HUES64 (cell line): ENCODE results near the gene EXOSC2.

Experiments
- H3K27ac ChIP-seq: 2 replicates; pipeline ENCODE4 v1.7.0; 2013; ENCODE audit warnings: low read depth, low read length, inconsistent platforms
- H3K27me3 ChIP-seq: 2 replicates; pipeline ENCODE4 v1.6.1; 2013; ENCODE audit warnings: mild to moderate bottlenecking, low read length; ENCODE audit not compliant: insufficient read depth
- H3K36me3 ChIP-seq: 2 replicates; pipeline ENCODE4 v1.6.1; 2013; ENCODE audit warnings: mild to moderate bottlenecking, low read length; ENCODE audit not compliant: insufficient read depth
- H3K4me1 ChIP-seq: 2 replicates; pipeline ENCODE4 v1.6.1; 2013; ENCODE audit warnings: mild to moderate bottlenecking, low read length, moderate library complexity; ENCODE audit not compliant: insufficient read depth
- H3K4me3 ChIP-seq: 2 replicates; pipeline ENCODE4 v1.5.1; 2013; ENCODE audit warnings: mild to moderate bottlenecking, low read length, moderate library complexity
- H3K9ac ChIP-seq: 2 replicates; pipeline ENCODE4 v1.6.1; 2013; ENCODE audit warnings: mild to moderate bottlenecking, low read depth, low read length
- H3K9me3 ChIP-seq: 2 replicates; pipeline ENCODE4 v1.6.1; 2013; ENCODE audit warnings: low read depth, low read length; ENCODE audit not compliant: insufficient read depth
- WGBS: fragments of 150-250, 120-280 bp; methylation state at CpG from one replicate; pipeline ENCODE4 v1.1.7; 2013; ENCODE audit warnings: missing lambda C conversion rate; 5-methylcytosine and 5-hydroxymethylcytosine counted together

The EXOSC2 gene

DNA sequence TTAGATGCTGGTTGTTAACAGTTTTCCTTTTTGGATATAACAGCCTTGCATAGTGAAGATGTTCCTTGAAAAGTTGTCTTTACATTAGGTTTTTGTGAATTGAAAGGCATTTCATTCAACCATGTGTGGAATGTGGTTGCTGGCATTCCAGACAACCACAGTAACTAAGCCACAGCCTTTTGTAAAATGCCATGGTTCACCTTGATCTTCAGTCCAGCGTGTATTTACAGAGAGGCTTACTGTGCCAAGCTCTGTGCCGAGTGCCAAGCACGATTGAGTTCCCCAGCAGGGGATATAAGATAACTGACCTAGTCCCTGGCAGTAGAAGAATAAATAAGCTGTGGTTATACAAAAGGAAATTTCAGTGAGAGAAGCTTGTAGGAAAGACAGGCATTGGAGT, 4.9 kb downstream of the EXOSC2 start:
- no peak overlapping the region for H3K4me3 ChIP-seq
- peak overlapping the region; percentile 24; the same call in 1 of the 2 replicates for H3K27ac ChIP-seq
- H3K9me3 ChIP-seq: no peaks in the 10 kb centered on the region
- no peak overlapping the region for H3K9ac ChIP-seq
- peaks cover 5% of the 10 kb centered on the region; the same call in 1 of the 2 replicates for H3K4me1 ChIP-seq
- peaks cover 82% of the 10 kb centered on the region for H3K36me3 ChIP-seq
- 92% methylated on average over 3 of the region's 3 CpGs for WGBS
- no peaks in the 10 kb centered on the region for H3K27me3 ChIP-seq

DNA sequence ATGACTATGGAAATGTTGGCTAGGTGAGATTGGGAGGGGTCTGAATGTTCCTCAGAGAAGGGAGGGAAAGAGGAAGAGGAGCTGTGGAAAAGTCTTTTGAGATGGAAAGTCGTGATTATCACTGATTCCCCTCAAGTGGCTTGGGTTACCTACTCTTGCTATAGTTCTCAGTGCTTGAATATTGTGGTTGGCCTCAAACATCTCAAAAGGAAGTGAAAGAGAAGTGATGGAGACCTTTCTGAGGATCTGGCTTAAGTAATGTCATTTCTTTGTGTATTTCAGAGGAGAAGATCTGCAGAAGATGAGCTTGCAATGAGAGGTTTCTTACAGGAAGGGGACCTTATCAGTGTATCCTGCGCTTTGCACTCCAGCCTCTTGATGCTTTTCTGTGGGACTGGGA, 5.5 kb downstream of the EXOSC2 start:
- 92% methylated on average over 2 of the region's 2 CpGs for WGBS
- no peak overlapping the region for H3K27ac ChIP-seq

DNA sequence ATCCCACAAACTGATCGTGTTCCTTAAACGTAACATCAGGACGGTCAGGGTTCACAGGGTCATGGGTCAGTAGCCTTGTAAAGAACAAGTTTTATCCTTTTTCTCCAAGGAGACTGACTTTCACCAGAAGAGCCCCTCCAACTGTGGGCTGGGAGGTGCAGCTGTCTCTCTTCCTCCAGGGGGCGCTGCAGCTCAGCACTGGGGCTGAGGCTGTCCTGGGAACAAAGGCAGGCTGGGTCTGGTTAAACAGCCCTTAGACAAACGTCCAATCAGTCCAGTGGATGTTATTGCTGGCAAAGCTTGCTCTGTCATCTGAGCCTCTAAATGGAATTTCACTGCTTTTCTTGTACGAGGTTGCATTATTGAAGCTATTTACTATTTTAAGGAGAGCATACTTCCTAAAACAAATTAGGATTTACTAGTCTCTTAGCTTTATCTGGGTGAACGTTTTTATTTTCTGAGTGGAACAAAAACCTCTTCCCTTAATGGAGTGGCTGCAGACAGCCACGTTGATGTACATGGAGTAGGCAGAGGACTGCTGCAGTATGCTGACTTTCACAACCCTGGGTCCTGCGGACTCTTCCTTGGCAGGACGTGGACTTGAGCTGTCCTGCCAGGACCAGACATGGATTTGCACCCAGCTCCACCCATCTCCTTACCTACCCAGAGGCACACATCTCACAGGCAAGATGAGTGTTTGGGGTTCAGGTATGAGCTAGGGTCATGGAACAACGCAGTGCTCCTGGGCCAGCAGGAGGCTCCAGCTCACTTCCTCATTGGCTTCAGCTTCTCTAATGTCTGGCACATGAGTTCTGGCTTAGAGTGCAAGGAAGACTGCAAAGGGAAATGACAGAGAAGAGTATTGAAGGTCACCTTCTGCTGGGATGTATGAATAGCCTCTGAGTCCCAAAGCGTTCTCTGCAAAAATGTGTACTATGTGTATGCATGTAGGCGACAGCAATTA, 7.8 kb downstream of the EXOSC2 start:
- Histone ChIP-seq H3K9ac (no peak overlapping the region), H3K4me1 (no peaks in the 10 kb centered on the region), H3K9me3 (no peaks in the 10 kb centered on the region), H3K36me3 (peaks cover 87% of the 10 kb centered on the region), H3K4me3 (no peak overlapping the region), H3K27ac (no peak overlapping the region; the same call in 1 of the 2 replicates), H3K27me3 (no peaks in the 10 kb centered on the region)
- 76% methylated on average over 13 of the region's 13 CpGs for WGBS

More for the DNA sequence above, 5.5 kb downstream of the EXOSC2 start:
- Histone ChIP-seq H3K27me3 (no peaks in the 10 kb centered on the region), H3K9me3 (no peaks in the 10 kb centered on the region), H3K4me1 (peaks cover 5% of the 10 kb centered on the region; the same call in 1 of the 2 replicates), H3K4me3 (no peak overlapping the region), H3K9ac (no peak overlapping the region), H3K36me3 (peaks cover 87% of the 10 kb centered on the region)

DNA sequence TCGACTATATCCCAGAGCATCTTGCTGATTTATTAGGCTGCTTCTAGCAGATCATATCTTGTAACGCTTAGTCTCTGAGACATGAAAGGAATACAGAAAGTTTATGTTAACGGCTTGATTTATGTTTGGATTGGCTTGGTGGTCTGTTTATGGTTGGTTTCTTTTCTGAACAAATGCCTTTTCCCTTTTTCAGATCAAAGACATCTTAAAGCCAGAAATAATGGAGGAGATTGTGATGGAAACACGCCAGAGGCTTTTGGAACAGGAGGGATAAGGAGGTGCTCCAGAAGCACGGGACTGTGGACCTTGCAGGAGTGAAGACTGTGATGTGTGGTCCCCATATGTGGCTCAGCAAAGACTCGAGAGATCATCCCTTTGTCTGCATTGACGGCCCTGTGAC, 9.9 kb downstream of the EXOSC2 start:
- Histone ChIP-seq H3K4me3 (no peak overlapping the region), H3K36me3 (peaks cover 67% of the 10 kb centered on the region), H3K4me1 (no peaks in the 10 kb centered on the region), H3K9me3 (no peaks in the 10 kb centered on the region), H3K27me3 (no peaks in the 10 kb centered on the region), H3K9ac (no peak overlapping the region), H3K27ac (no peak overlapping the region)
- 94% methylated on average over 7 of the region's 7 CpGs for WGBS

DNA sequence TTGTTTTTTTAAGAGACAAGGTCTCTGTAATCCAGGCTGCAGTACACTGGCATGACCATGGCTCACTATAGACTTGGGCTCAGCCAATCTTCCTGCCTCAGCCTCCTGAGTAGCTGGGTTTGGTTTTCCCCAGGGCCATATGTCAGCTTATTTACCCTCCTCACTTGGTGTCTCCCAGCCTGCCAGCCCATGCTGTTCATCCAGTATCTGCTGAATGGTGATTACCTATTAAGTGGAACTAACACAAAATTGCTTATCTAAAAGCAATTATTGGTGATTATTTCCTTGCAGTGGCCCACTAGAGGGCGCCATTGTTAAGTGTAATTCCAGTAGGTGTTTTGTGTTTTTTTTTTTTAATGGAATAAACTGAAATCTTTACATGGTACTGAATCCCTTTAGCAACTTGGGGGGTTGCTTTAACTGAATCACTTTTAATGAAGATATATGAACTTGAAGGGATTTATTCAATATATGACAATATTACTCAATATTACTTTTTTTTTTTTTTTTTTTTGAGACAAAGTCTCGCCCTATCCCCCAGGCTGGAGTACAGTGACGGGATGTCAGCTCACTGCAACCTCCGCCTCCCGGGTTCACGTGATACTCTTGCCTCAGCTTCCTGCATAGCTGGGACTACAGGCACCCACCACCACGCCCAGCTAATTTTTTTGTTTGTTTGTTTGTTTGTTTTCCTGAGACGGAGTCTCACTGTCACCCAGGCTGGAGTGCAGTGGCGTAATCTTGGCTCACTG, 13.8 kb downstream of the EXOSC2 start:
- Histone ChIP-seq H3K36me3 (peaks cover 31% of the 10 kb centered on the region), H3K9me3 (no peaks in the 10 kb centered on the region)

DNA sequence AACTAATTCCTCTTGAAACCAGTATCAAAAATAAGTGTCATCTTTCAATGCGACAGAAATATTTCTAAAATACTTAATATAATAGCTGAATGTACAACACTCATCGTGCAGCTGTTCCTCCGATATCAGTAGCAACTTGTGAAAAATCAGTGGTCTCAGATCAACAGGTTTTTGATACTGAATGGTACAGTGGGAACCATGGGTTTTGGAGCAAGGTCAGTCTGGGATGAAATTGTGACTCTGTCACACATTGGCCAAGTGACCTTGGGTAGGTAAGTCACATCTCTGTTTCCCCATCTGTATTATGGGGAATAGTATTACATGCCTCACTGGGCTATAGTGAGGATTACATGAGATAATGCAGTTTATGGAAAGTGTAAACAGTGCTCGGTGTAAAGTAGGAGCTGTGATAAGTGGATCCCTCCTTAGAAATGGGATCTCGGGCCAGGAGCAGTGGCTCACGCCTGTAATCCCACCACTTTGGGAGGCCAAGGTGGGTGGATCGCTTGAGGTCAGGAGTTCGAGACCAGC, 17.3 kb downstream of the EXOSC2 start:
- no peaks in the 10 kb centered on the region for H3K27me3 ChIP-seq
- no peak overlapping the region for H3K27ac ChIP-seq
- no peaks in the 10 kb centered on the region for H3K9me3 ChIP-seq
- 92% methylated on average over 7 of the region's 8 CpGs for WGBS
- H3K36me3 ChIP-seq: peaks cover 4% of the 10 kb centered on the region; the same call in 1 of the 2 replicates
- H3K9ac ChIP-seq: no peak overlapping the region
- peaks cover 22% of the 10 kb centered on the region for H3K4me1 ChIP-seq
- H3K4me3 ChIP-seq: no peak overlapping the region

More for the DNA sequence above, 13.8 kb downstream of the EXOSC2 start:
- H3K27ac ChIP-seq: no peak overlapping the region
- 70% methylated on average over 9 of the region's 9 CpGs for WGBS
- no peak overlapping the region for H3K9ac ChIP-seq
- H3K4me3 ChIP-seq: no peak overlapping the region
- no peaks in the 10 kb centered on the region for H3K27me3 ChIP-seq
- no peaks in the 10 kb centered on the region for H3K4me1 ChIP-seq

DNA sequence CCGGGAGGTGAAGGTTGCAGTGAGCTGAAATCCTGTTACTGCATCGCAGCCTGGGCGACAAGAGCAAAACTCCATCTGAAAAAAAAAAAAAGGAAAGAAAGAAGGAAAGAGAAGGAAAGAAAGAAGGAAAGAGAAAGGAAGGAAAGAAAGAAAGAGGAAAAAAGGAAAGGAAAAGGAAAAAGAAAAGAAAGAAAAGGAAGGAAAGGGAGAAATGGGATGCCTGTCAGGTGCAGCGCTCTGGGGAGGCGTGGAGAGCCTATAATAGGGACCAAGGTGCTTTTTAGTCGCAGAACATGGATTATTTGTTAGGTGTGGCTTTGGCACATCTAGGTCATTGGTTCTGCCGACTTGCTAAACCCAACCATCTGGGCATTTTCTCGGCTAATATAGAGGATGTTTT, 17.9 kb downstream of the EXOSC2 start:
- WGBS: 95% methylated on average over 8 of the region's 8 CpGs
- H3K9me3 ChIP-seq: no peaks in the 10 kb centered on the region
- H3K36me3 ChIP-seq: no peaks in the 10 kb centered on the region
- no peaks in the 10 kb centered on the region for H3K27me3 ChIP-seq
- no peak overlapping the region for H3K27ac ChIP-seq
- peaks cover 22% of the 10 kb centered on the region for H3K4me1 ChIP-seq
- H3K9ac ChIP-seq: no peak overlapping the region
- no peak overlapping the region for H3K4me3 ChIP-seq

DNA sequence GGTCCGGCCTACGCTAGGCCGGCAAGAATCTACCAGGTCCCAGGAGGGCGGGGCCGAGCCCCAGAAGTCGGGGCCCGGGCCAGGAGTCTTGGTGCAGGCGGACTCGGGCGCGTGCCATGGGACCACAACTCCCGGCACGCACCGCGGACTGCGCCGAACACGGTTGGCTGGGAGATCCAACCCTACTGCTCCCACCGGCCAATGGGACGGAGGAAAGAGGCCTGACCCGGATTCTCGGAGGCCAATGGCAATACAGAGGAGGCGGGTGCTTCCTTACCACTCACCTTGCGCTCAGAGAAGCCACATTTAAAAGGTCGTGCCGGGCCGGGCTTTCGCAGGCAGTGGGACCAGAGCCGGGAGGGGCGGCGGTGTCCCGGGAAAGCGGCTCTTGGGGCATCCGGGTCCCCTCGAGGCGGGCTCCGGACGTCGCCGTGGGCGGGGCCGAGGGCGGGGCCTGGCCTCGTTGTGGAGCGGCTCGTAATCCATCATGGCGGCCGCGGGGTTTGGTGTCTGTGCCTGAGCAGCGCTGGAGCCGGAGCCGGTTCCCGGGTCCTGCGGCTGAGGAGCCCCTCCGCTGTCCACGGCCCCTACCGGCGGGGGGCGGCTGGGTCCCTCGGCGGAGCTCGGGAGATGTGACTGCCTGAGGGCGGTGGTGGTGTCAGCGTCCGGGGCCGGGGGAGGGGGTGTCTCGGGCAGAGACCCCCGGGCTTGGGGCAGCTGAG, 19.1 kb downstream of the EXOSC2 start:
- Histone ChIP-seq H3K9ac (peak overlapping the region; percentile 91), H3K27ac (peak overlapping the region; percentile 99), H3K4me1 (peaks cover 22% of the 10 kb centered on the region), H3K9me3 (no peaks in the 10 kb centered on the region), H3K27me3 (no peaks in the 10 kb centered on the region), H3K36me3 (no peaks in the 10 kb centered on the region), H3K4me3 (peak overlapping the region; percentile 68)
- under 1% methylated on average over 68 of the region's 68 CpGs for WGBS

DNA sequence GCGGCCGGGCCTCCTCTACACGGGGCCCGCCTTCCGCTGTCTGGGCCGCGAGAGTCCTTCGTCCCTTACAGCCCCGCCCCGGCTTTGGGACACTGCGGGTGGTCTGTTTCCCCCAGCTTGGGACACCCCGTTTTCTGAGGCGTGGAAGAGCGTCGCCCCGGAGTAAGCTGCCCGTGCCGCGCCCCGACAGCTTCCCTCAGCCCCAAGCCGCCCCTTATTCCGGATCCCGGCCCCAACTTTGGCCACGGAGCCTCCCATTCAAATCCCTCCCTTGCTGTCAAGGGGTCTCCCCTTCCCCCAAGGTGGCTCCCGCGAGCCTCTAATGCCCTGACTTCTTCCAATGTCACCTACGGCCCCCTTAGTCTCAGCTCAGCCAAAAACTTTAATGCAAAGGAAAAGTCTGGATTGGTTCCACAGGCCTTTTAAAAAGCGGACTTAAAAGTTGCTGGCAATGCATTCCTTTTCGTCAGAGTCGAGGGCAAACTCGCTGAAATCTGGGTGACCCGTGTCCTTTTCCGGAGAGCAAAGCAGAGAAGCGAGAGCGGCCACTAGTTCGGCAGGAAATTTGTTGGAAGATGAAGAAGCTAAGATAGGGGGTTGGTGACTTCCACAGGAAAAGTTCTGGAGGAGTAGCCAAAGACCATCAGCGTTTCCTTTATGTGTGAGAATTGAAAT, 19.8 kb downstream of the EXOSC2 start:
- Histone ChIP-seq H3K36me3 (no peaks in the 10 kb centered on the region), H3K27ac (peak overlapping the region; percentile 99), H3K9ac (peak overlapping the region; percentile 91), H3K4me1 (peaks cover 22% of the 10 kb centered on the region), H3K27me3 (no peaks in the 10 kb centered on the region), H3K9me3 (no peaks in the 10 kb centered on the region), H3K4me3 (peak overlapping the region; percentile 68)
- WGBS: under 1% methylated on average over 37 of the region's 37 CpGs

DNA sequence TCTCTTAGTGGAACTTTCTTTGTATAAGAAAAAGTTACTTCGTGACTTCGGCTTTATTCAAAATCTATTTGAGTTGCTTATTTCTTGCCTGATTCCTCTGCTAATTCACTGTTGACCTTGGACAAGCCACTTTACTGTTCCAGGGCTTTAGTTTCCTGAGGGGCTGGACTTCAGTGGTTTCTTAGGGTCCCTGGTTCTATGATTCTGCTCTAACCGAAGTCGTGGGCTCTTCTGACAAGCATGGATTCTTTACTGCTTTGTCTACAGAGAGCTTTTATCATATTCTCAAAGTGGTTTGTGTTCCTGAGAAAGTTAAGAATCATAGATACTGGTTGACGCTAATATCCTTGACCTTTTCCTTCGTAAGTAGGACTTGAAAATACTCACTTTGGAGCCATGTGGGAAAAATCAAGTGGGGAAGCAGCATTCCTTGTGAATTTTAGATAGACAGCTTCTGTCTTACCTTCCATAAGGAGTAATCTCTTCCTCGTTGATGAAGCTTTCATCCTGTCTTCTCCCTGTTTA, 21.1 kb downstream of the EXOSC2 start:
- no peaks in the 10 kb centered on the region for H3K27me3 ChIP-seq
- H3K36me3 ChIP-seq: no peaks in the 10 kb centered on the region
- H3K27ac ChIP-seq: no peak overlapping the region
- H3K9me3 ChIP-seq: no peaks in the 10 kb centered on the region
- peak overlapping the region; percentile 34; the same call in 1 of the 2 replicates for H3K9ac ChIP-seq
- peaks cover 22% of the 10 kb centered on the region for H3K4me1 ChIP-seq
- peak overlapping the region; percentile 68 for H3K4me3 ChIP-seq
- 49% methylated on average over 7 of the region's 7 CpGs for WGBS
